NCI-H128 (cell line): ENCODE measurements around the gene ENTPD2.
"Not testable (repeated sequence)": the region's sequence is repeated elsewhere in the genome, so short reads cannot be mapped to it uniquely, and the experiment has no call there.

Experiments
- DNase-seq: peaks from one replicate; lab custom pipeline; 2025; ENCODE audit not compliant: unreplicated experiment; lab: John Stamatoyannopoulos, UW

Gene ENTPD2

GRCh38 chr9:137048655-137049543, 5.0 kb downstream of the ENTPD2 start:
- no peak for DNase-seq

- peak; percentile 61 for DNase-seq
Observed at GRCh38 chr9:137046088-137046787, 7.6 kb downstream of the ENTPD2 start, which contains the start of gene NPDC1. TSS of gene NPDC1 (minus strand) at chr9:137046177. CDS start at chr9:137045989, 188 bp downstream.

DNA sequence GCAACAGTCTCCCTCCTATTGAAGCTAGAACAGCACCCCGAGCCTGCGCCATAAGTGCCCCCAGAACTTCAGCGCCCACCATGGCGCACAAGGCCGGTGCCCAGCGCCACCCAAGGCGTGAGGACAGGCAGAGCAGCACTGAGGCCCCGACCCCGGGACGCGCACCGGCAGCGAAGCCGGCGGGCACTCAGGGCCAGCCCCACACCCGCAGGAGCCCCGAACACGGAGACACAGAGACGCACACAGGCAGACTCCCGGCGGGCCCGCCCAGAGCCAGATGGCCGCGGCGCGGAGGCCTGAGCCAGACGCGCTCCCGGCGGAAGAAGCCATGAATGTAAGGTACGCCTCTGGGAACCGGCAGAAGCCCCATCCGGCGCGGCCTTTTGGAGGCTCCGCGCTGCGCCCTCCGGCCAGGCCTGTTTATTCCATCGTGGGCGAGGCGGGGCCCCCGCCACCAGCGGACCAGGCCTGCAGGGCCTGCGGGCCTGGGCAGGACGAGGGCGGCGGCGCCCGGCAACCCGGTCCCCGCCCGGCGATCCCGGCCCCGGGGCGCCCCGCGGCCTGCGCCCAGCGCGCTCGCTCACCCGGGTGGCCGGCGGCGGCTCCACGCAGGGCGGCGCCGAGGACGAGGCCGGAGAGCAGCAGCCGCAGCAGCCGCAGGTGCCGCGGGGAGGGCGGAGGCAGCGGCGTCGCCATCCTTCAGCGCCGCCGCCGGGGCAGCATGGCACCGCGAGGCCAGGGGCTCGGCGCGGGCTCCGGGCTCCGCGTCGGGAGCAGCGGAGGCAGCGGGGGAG, 8.4 kb downstream of the ENTPD2 start:
- DNase-seq = no peak

GRCh38 chr9:137044502-137045177, 9.2 kb downstream of the ENTPD2 start:
- peak; percentile 34 for DNase-seq

DNA sequence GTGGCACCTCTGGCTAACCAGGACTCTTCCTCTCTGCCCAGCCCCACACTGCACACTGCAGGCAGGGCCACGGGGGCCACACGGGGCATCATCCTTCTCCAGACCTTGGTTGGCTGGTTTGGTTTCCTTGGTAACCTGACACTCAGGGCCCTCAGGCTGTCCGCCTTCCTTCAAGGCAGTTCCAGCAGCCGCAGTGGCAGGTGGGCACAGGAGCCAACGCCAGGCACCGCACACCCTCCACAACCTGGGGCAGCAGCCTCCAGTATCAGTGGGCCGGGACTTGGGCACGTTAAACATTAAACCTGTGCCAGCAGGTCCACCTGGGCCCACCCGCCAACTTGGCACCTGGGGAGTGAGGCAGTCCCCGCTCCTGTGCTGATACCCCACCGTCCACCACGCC, 9.8 kb downstream of the ENTPD2 start:
- DNase-seq = no peak

GRCh38 chr9:137042751-137043727, 10.8 kb downstream of the ENTPD2 start:
- no peak for DNase-seq

- no peak for DNase-seq
Observed at GRCh38 chr9:137041124-137041523, 12.7 kb downstream of the ENTPD2 start.

DNA sequence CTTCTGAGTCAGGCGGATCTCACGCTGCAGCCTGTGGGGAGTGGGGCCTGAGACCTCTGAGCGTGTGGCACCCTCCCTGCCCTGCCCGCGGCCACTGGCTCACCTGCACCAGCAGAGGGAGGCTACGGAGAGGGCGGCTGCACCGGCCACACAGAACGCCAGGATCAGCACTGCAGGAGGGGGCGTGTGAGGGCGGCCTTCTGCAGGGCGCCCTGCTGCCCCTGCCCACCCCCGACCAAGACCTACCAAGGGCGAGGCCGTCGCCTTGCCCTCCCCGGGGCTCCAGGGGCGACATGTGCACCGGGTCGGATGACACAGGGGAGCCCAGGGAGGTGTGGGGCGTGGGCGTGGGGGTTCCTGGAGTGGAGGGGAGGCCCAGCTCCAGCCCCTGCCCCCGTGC, 13.3 kb downstream of the ENTPD2 start:
- no peak for DNase-seq

GRCh38 chr9:137039611-137040366, 14.1 kb downstream of the ENTPD2 start:
- no peak for DNase-seq

- no peak for DNase-seq
Observed at GRCh38 chr9:137038916-137039315, 14.9 kb downstream of the ENTPD2 start.

- DNase-seq = no peak
Observed at GRCh38 chr9:137037483-137037882, 16.4 kb downstream of the ENTPD2 start.

DNA sequence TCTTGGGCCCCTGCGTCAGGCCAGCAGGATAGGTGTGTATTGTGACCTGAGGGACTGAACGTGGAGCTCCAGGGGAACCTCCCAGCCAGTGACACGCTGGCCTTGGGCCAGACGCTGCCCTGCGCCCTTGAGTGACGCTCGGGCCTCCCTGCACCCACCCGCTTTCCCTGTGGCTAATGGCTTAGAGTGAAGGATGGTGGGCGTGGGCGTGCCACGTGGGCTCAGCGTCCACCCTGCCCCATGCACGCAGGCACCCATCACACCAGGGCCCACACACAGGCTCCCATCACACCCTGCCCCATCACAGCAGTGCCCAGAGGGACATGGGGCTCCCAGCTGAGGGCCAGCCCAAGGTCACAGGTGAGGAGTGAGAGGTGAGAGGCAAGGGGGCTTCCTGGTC, 16.8 kb downstream of the ENTPD2 start:
- DNase-seq = no peak

GRCh38 chr9:137035937-137036336, 17.9 kb downstream of the ENTPD2 start:
- no peak for DNase-seq

- no peak for DNase-seq
Observed at GRCh38 chr9:137035507-137035834, 18.4 kb downstream of the ENTPD2 start.

DNA sequence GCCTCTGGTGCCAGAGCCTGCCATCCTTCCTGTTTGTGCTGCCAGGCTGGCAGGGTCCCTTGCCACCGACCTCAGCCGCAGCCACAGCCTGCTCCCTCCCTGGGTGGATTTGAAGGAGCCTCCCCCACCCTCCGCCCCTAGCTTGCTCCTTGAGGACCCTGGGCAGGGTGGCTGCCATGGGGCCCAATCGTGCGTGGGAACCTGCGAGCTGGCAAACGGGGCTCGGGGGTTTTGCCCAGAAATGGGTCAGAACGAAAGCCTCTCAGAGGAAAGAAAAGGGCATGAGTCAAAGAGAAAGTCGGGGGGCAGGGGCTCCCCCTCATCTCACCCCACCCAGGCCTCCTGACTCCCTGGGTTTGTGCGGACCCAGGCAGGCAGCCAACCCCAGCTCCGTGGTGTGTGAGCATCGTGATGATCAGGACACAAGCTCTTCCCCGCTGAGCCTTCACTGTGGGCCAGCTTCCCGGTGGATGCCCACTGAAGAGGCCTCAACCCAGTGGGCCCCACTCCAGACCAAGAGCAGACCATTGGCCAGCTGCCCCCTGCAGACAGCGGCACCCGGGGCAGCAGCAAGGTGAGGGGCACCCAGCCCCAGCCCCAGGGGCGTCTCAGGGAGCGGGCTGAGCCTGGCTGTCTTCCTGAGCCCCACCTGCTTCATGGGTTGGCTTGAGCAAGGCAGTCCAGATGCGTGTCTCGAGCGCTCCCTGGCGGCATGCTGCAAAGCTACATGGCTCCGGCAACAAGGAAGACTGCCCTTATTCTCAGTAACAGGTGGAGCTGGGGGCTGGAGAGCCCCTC, 19.0 kb downstream of the ENTPD2 start:
- DNase-seq = peak; percentile 82

- DNase-seq = no peak
Observed at GRCh38 chr9:137034039-137034708, 19.7 kb downstream of the ENTPD2 start.

DNA sequence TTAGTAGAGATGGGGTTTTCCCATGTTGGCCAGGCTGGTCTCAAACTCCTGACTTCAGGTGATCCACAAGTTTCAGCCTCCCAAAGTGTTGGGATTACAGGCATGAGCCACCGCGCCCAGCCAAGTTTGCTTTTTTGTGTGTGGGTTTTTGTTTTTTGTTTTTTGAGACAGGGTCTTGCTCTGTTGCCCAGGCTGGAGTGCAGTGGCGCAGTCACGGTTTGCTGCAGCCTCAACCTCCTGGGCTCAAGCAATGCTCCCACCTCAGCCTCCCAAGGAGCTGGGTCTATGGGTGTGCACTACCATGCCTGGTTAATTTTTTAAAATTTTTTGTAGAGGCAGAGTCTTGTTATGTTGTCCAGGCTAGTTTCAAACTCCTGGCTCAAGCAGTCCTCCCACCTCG, 20.4 kb downstream of the ENTPD2 start:
- DNase-seq = not testable (repeated sequence)

GRCh38 chr9:137032858-137033257, 21.0 kb downstream of the ENTPD2 start:
- no peak for DNase-seq
